GM23338 (cell line): ENCODE measurements around the gene TK1. TPM values are rescaled to one million over a fixed set of nuclear protein-coding genes. Genes with fewer than 3 reads are reported as not detected.

Experiments
- ATAC-seq: fragments of 200-7000 bp; cut with Tn5 transposase; 3 replicates; pipeline ENCODE4 v1.9.1; 2020
- DNase-seq: peaks from one replicate; pipeline ENCODE4 v3.0.0-alpha.2; 2015; ENCODE audit warnings: low spot score
- H2AFZ ChIP-seq: fragments of 200-600 bp; sonication (generic); 2 replicates; pipeline ENCODE4 v1.8.0; 2016; ENCODE audit warnings: antibody characterized with exemption, mild to moderate bottlenecking, moderate library complexity
- H3F3A ChIP-seq: fragments of 200-600 bp; sonication (generic); replicated peaks from 2 replicates; pipeline ENCODE4 v1.8.0; 2017; ENCODE audit warnings: antibody characterized with exemption, mixed run types, low read depth
- H3K27ac ChIP-seq: fragments of 200-600 bp; sonication (generic); 2 replicates; pipeline ENCODE4 v1.6.1; 2016; ENCODE audit warnings: low read depth
- H3K27me3 ChIP-seq: fragments of 200-600 bp; sonication (generic); 2 replicates; pipeline ENCODE4 v1.8.0; 2016; ENCODE audit warnings: mild to moderate bottlenecking, mixed run types, moderate library complexity; ENCODE audit not compliant: insufficient read depth
- H3K36me3 ChIP-seq: fragments of 200-600 bp; sonication (generic); 2 replicates; pipeline ENCODE4 v1.8.0; 2016; ENCODE audit warnings: mild to moderate bottlenecking; ENCODE audit not compliant: insufficient read depth
- H3K4me1 ChIP-seq: fragments of 200-600 bp; sonication (generic); 2 replicates; pipeline ENCODE4 v1.8.0; 2016; ENCODE audit warnings: mild to moderate bottlenecking, moderate library complexity; ENCODE audit not compliant: insufficient read depth
- H3K4me2 ChIP-seq: fragments of 200-600 bp; sonication (generic); 2 replicates; pipeline ENCODE4 v1.7.1; 2017; ENCODE audit warnings: mixed run types
- H3K4me3 ChIP-seq: fragments of 200-600 bp; sonication (generic); 2 replicates; pipeline ENCODE4 v1.6.1; 2016; ENCODE audit warnings: mixed run types
- H3K79me2 ChIP-seq: fragments of 200-600 bp; sonication (generic); replicated peaks from 2 replicates; pipeline ENCODE4 v1.8.0; 2017; ENCODE audit warnings: mild to moderate bottlenecking; ENCODE audit not compliant: insufficient read depth
- H3K9me2 ChIP-seq: fragments of 200-600 bp; sonication (generic); 2 replicates; pipeline ENCODE4 v1.8.0; 2017; ENCODE audit not compliant: insufficient read depth
- H4K20me1 ChIP-seq: fragments of 200-600 bp; sonication (generic); replicated peaks from 2 replicates; pipeline ENCODE4 v1.8.0; 2017; ENCODE audit warnings: mild to moderate bottlenecking; ENCODE audit not compliant: insufficient read depth
- H3K27ac Mint-ChIP-seq: 2 replicates; pipeline ENCODE4 v1.8.0; 2020; ENCODE audit warnings: inconsistent platforms, mild to moderate bottlenecking, moderate library complexity, mixed read lengths
- H3K27me3 Mint-ChIP-seq: 3 replicates; pipeline ENCODE4 v1.8.0; 2022; ENCODE audit warnings: low read depth, mild to moderate bottlenecking, moderate library complexity, mixed read lengths, inconsistent platforms; ENCODE audit not compliant: insufficient read depth, poor library complexity
- H3K36me3 Mint-ChIP-seq: 3 replicates; pipeline ENCODE4 v1.8.0; 2021; ENCODE audit warnings: low read depth, mild to moderate bottlenecking, inconsistent platforms, moderate library complexity, mixed read lengths
- H3K4me1 Mint-ChIP-seq: 3 replicates; pipeline ENCODE4 v1.8.0; 2020; ENCODE audit warnings: mild to moderate bottlenecking, inconsistent platforms, mixed read lengths
- H3K4me3 Mint-ChIP-seq: 3 replicates; pipeline ENCODE4 v1.8.0; 2021; ENCODE audit warnings: moderate library complexity, mild to moderate bottlenecking, inconsistent platforms, mixed read lengths
- H3K9me3 Mint-ChIP-seq: 3 replicates; pipeline ENCODE4 v1.8.0; 2020; ENCODE audit warnings: moderate library complexity, mild to moderate bottlenecking, inconsistent platforms, mixed read lengths
- CREB1 ChIP-seq: fragments of 250-450 bp; sonication (Bioruptor Pico); IDR thresholded peaks from 2 replicates; pipeline ENCODE4 v1.5.0; 2020; ENCODE audit warnings: low read depth, mild to moderate bottlenecking, moderate library complexity
- CTCF ChIP-seq, 2 experiments: fragments of 200-600 bp in 1 of 2; sonication (generic) in 1 of 2; conservative IDR thresholded peaks; 2 replicates each; pipeline versions ENCODE4 v1.5.1 to v1.6.1; 2016 to 2017; ENCODE audit warnings: antibody characterized with exemption in 2 of 2, low read depth in 2 of 2, mild to moderate bottlenecking in 2 of 2, moderate library complexity in 1 of 2
- EZH2 ChIP-seq: fragments of 200-600 bp; sonication (generic); IDR thresholded peaks from one replicate; pipeline ENCODE4 v1.8.0; 2017; ENCODE audit warnings: antibody characterized with exemption, mild to moderate bottlenecking, low read depth; ENCODE audit not compliant: unreplicated experiment
- EZH2phosphoT487 ChIP-seq: fragments of 200-600 bp; sonication (generic); IDR thresholded peaks from one replicate; pipeline ENCODE4 v1.8.1; 2018; ENCODE audit warnings: antibody characterized with exemption; ENCODE audit not compliant: unreplicated experiment
- JUNB ChIP-seq: IDR thresholded peaks from one replicate; pipeline ENCODE4 v1.6.1; 2016; ENCODE audit warnings: antibody characterized with exemption; ENCODE audit not compliant: unreplicated experiment
- NANOG ChIP-seq: IDR thresholded peaks from 2 replicates; pipeline ENCODE4 v1.6.1; 2016; ENCODE audit warnings: antibody characterized with exemption, borderline replicate concordance
- POLR2AphosphoS5 ChIP-seq: IDR thresholded peaks from 2 replicates; pipeline ENCODE4 v1.6.1; 2016; ENCODE audit warnings: antibody characterized with exemption, low read depth
- REST ChIP-seq: IDR thresholded peaks from one replicate; pipeline ENCODE4 v1.6.1; 2018; ENCODE audit warnings: antibody characterized with exemption; ENCODE audit not compliant: unreplicated experiment
- STAT1 ChIP-seq: IDR thresholded peaks from one replicate; pipeline ENCODE4 v1.6.1; 2016; ENCODE audit warnings: antibody characterized with exemption; ENCODE audit not compliant: unreplicated experiment
- ZNF114 ChIP-seq: fragments of 250-450 bp; sonication (Bioruptor Pico); IDR thresholded peaks from 2 replicates; pipeline ENCODE4 v1.5.0; 2020; ENCODE audit warnings: mild to moderate bottlenecking, moderate library complexity
- ZNF331 ChIP-seq: fragments of 250-450 bp; sonication (Bioruptor Pico); IDR thresholded peaks from 2 replicates; pipeline ENCODE4 v1.5.0; 2020; ENCODE audit warnings: low read depth, mild to moderate bottlenecking, moderate library complexity
- ZNF462 ChIP-seq: fragments of 250-450 bp; sonication (Bioruptor Pico); IDR thresholded peaks from 2 replicates; pipeline ENCODE4 v1.5.0; 2020; ENCODE audit warnings: mild to moderate bottlenecking, moderate library complexity
- polyA plus RNA-seq: library from polyadenylated mRNA; unstranded; fragments of >200 nt; fragmentation: Nextera tagmentation; extraction: Ambion mirVana; gene quantifications from 2 replicates; pipeline ENCODE4 v1.2.1, GENCODE V29; 2016
- total RNA-seq: library from RNA; depleted of rRNA; stranded (reverse); fragments of >200 nt; shearing (Covaris generic); gene quantifications from 2 replicates; pipeline ENCODE4 v1.2.3, GENCODE V29; 2014

Gene TK1
- total and polyA plus RNA-seq, 2 experiments from 2014 or later = 74.5 to 84.4 TPM

- Histone ChIP-seq H3K36me3 (no peaks in the 10 kb centered on the region), H4K20me1 (no peaks in the 10 kb centered on the region), H3K27ac (no peak overlapping the region), H3K9me2 (no peaks in the 10 kb centered on the region), H3F3A (0 out of 2 replicates have a peak, but pooled peaks cover 1% of the 10 kb centered on the region), H3K4me1 (peaks cover 2% of the 10 kb centered on the region; the same call in 1 of the 2 replicates), H2AFZ (no peak overlapping the region), H3K79me2 (no peaks in the 10 kb centered on the region), H3K4me3 (no peak overlapping the region), H3K4me2 (no peak overlapping the region), H3K27me3 (0 out of 2 replicates have a peak, but pooled peaks cover 3% of the 10 kb centered on the region)
- DNase-seq = no peak
- no peak for TF ChIP-seq EZH2
- TF ChIP-seq CTCF (conservative IDR thresholded peaks at IDR 0.05; ENCODE audit: low read depth in 2 of 2) = no peak
- no peak for TF ChIP-seq ZNF462 (CRISPR knock-in tag)
- TF ChIP-seq POLR2AphosphoS5 = no peak
- TF ChIP-seq CREB1 (CRISPR knock-in tag) = no peak
- no peak for TF ChIP-seq STAT1
- TF ChIP-seq JUNB = no peak
- no peak for TF ChIP-seq EZH2phosphoT487
- TF ChIP-seq ZNF114 (CRISPR knock-in tag) = no peak
- no peak for TF ChIP-seq NANOG
- no peak for TF ChIP-seq REST
- no peak for TF ChIP-seq ZNF331 (CRISPR knock-in tag)
- Mint-ChIP-seq H3K4me1 (peaks cover 5% of the 10 kb centered on the region; the same call in 2 of the 3 replicates), H3K36me3 (no peaks in the 10 kb centered on the region), H3K27ac (no peak overlapping the region), H3K4me3 (no peak overlapping the region), H3K27me3 (peaks cover 4% of the 10 kb centered on the region), H3K9me3 (no peaks in the 10 kb centered on the region; the same call in 2 of the 3 replicates)
- ATAC-seq = no peak
Observed at GRCh38 chr17:78144736-78145641, 41.9 kb downstream of the TK1 start.
